HG02759 (cell line): ENCODE measurements around the gene ELAC1.
"Not testable (repeated sequence)": the region's sequence is repeated elsewhere in the genome, so short reads cannot be mapped to it uniquely, and the experiment has no call there.

Experiments
- ATAC-seq: cut with Tn5 transposase; IDR thresholded peaks from one replicate; pipeline ENCODE4 v1.9.1; 2021; ENCODE audit warnings: mild to moderate bottlenecking, moderate library complexity; ENCODE audit not compliant: unreplicated experiment

ELAC1 gene

DNA sequence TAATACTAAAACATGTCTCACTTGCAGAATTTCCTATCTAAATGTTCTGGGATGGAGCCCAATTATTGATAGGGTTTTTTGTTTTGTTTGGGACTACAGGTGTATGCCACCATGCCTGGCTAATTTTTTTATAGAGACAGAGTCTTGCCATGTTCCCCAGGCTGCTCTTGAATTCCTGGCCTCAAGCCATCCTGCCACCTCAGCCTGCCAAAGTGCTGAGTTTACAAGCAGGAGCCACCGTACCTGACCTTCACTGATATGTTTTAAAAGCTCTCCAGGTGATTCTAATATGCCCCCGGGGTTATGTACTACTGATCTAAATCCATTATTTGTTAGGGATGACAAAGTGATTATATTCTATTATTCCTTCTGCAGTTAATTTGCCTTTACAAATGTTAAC, 2.2 kb downstream of the ELAC1 start:
- no peak for ATAC-seq

DNA sequence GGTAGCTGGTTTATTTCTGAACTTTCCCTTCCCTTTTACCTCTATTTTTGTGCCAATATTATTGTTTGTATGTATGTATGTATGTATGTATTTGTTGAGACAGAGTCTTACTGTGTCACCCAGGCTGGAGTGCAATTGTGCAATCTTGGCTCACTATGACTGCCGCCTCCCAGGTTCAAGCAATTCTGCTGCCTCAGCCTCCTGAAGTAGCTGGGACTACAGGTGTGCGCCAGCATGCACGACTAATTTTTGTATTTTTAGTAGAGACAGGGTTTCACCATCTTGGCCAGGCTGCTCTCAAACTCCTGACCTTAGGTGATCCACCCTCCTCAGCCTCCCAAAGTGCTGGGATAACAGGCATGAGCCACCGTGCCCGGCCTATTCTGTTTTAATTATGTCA, 4.6 kb downstream of the ELAC1 start:
- ATAC-seq, result not testable (repeated sequence)

DNA sequence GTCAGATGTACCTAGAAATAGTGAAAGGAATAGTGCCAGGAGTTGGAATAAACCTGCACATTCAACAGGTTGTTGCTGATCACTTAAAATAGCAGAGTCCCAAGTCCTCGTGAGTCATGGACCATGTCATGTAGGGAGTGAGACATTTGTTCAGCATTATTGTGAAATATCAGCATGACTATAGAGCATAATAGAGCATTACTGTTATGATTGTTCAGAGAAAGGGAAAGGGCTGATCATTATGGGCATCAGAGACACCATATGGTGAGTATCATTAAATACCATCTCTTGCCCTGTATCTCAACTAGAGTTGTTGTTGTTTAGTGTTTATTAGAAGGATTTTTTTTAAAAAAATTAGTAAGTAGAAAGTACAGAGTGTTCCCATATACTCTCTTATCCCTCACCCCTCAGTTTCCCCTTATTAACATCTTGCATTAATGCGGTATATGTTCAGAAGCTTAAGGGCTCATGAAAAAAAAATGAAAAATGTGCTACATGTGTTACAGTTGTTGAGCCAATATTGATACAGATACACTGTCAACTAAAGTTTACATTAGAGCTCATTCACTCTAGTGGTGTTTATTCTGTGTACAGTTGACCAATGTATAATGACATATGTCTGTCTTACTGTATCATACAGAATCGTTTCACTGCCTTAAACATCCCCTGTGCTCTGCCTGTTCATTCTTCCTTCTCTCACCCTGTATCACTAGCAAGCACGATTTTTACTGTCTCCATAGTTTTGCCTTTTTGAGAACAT, 5.7 kb downstream of the ELAC1 start:
- no peak for ATAC-seq

DNA sequence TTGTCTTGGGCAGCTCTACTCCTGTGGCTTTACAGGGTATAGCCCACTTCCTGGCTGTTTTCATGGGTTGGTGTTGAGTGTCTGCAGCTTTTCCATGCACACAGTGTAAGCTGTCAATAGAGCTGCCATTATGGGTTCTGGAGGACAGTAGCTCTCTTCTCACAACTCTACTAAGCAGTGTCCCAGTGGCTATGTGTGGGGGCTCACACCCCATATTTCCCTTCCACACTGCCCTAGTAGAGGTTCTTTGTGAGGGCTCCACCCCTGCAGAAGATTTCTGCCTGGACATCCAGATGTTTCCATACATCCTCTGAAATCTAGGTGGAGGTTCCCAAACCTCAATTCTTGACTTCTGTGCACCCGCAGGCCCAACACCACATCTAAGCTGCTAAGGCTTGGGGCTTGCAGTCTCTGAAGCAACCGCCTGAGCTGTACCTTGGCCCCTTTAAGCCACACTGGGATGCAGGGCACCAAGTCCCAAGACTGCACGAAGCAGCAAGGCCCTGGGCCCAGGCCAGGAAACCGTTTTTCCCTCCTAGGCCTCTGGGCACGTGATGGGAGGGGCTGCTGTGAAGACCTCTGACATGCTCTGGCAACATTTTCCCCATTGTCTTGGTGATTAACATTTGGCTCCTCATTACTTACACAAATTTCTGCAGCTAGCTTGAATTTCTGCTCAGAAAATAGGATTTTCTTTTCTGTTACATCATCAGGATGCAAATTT, 9.4 kb downstream of the ELAC1 start:
- ATAC-seq, result no peak

DNA sequence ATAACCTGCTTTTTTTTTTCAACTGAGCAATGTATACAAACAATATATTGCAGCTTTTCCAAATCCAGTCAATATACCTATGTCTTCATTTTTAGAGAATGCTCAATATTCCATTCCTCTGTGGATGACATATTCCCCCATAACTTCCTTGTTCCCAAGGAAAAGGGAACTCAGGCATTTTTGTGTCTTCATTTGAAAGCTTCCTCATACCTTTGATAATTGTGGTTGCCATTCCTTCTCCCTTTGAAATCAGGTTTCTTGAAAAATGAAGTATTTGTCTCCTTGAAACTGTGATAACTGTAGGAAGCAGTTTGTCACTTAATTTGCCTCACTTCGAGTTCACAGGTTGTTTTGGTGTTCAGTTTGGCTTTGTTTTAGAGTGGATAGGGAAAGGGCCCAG, 13.5 kb downstream of the ELAC1 start:
- no peak for ATAC-seq

DNA sequence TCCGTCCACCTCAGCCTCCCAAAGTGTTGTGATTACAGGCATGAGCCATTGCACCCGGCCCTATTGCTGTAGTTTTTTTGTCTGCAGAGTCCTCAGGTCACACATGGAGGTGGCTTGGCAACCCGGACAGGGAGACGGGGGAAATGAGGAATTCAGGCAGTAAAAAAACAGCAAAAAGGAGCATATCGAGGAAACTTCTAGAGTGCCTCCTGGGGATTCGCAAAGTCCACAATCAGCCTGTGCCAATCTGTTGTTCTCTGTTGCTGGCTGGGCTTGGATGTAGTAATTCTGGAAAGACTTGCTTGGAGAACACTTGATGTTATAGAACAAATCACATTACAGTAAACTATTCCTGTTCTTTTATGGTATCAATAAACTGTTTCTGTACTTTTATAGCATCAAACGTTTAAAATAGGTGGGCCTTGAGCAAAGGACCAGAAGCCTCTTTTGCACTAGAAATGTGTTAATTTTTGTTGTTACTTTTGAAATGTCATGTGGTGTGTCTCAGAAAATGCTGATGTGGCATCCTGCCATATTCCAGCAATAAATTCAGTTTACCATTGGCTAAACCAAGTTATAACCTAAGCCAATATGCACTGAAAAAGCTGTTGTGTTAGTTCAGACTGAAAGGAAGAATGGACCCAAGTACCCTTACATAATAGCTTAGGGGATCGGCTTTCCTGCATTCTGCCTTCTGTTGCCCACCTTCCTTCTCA, 14.4 kb downstream of the ELAC1 start:
- no peak for ATAC-seq

DNA sequence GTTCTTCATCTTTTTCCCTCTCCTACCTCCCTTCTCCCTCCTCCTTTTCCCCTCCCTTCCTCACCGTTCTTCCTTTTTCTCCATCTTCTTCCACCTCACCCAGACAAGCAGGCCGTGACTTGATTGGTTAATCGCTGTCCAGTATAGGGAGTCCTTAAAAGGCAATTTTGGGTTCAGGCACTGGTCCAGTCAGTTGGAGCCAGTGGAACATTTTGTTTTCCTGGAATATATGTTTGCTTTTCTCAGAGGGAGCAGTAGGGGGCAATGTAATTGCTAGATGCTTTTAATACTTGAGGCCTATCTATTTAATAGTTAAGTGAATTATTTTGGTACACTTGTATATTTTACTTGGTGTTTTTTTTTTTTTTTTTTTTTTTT, 15.0 kb downstream of the ELAC1 start:
- no peak for ATAC-seq

DNA sequence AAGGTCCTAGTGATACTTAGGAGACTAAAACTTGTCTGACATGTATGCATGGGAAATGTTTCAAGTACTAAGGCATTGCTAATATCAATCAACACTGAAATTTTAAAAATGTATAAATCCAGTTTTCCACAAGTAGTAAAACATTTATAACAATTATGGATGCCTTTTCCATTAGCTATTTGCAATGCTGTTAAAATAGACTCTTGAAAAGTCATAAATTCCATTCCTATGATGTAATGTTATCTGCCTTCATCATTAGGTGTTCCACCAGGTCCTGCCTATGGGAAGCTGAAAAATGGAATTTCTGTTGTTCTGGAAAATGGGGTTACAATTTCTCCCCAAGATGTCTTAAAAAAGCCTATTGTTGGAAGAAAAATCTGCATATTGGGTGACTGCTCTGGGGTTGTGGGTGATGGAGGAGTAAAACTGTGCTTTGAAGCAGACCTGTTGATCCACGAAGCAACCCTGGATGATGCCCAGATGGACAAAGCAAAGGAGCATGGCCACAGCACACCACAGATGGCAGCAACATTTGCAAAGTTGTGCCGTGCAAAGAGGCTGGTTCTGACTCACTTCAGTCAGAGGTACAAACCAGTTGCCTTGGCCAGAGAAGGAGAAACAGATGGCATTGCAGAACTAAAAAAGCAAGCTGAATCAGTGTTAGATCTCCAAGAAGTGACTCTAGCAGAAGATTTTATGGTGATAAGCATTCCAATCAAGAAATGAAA, 18.7 kb downstream of the ELAC1 start:
- ATAC-seq, result no peak

DNA sequence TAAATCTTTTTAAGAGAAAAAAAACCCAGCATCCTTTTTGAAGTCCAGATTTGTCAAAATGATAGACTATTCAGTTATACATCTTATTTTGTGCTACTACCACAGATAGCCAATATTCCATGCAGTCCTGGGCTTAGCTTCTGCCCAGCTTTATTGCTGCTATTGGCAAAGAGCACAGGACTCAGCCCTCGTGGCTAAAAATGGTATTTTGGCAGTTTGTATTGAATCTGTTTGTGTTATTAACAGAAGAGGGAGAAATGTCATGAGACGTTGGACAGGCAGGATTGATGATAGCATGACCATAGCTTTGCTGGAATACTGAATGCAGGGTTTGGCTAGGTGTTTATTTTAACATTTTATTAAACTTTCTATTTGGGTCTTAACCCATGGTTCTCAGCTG, 19.4 kb downstream of the ELAC1 start:
- no peak for ATAC-seq

DNA sequence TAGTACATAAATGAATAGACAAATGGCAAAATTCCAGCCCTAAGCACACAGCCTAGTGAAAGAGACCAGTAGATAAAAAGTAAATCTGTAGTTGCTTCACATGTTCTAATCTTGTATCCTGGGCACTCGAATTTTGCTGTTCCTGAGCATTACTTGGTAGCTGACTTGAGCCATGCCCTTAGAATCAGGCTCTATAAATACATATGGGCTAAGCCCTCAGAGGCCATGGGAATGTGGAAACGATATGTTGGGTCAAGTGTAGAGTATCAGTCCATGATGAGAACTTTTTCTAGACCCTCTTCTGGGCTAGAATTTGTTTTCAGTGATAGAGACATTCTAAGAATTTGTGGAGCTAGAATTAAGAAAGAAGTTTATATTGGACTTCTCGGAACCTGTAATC, 21.9 kb downstream of the ELAC1 start:
- ATAC-seq, result no peak

DNA sequence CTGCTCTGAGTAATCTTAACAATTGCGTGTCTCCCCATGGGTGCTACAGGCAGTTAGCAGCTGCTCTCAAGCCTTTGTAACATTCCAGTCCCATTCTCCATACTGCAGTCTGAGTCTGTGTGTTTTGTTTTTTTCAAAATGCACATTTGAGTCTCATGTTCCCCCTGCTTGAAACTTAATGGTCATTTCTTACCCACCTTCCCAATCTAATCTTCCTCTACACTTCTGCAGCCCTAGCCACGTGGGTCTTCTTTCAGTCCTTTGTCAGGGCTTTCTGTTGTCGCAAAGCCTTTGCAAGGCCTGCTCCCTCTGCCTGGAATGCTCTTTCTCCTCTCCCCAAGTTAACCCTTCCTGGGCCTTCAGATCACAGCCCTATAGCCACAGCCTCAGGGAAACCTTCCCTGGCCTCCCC, 24.5 kb downstream of the ELAC1 start:
- ATAC-seq, result no peak

DNA sequence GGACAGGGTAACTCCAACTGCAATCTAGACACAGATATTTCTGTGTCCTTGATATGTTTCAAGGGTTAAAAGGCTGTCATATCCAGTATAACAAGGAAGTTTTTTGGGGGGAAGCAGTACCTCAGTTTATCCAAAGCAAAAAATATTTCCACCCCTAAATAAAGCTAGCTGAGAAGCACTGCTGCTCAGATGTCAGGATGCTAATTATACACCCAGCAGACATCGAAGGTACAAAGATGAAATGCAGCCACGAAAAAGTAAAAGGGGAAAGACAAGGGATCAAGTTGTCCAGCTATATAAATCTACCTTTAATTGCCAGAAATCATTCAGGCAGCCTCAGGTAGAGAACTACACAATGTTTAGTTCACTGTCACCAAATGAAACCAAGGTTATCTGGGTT, 26.2 kb downstream of the ELAC1 start:
- ATAC-seq, result no peak

DNA sequence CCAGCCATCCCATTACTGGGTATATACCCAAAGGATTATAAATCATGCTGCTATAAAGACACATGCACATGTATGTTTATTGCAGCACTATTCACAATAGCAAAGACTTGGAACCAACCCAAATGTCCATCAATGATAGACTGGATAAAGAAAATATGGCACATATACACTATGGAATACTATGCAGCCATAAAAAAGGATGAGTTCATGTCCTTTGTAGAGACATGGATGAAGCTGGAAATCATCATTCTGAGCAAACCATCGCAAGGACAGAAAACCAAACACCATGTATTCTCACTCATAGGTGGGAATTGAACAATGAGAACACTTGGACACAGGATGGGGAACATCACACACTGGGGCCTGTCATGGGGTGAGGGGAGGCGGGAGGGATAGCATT, 35.3 kb downstream of the ELAC1 start:
- ATAC-seq, result not testable (repeated sequence)

DNA sequence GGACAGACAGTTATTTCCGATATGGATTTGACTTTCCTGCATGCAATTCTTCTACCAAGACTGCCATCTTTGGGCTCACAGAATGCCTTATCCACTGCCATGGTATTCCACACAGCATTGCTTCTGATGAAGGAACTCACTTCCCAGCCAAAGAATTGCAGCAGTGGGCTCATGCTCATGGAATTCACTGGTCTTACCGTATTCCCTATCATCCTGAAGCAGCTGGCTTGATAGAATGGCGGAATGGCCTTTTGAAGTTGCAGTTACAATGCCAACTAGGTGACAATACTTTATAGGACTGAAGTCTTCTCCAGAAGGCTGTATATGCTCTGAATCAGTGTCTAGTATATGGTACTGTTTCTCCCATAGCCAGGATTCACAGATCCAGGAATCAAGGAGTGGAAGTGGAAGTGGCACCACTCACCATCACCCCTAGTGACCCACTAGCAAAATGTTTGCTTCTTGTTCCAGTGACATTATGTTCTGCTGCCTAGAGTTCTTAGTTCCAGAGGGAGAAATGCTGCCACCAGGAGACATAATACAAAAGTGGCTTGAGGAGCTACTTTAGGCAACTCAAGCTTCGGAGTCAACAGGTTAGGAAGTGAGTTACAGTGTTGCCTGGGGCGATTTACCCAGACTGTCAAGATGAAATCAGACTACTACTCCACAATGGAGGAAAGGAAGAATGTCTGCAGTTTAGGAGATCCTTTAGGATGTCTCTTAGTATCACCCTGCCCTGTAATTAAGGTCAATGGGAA, 38.4 kb downstream of the ELAC1 start:
- no peak for ATAC-seq

DNA sequence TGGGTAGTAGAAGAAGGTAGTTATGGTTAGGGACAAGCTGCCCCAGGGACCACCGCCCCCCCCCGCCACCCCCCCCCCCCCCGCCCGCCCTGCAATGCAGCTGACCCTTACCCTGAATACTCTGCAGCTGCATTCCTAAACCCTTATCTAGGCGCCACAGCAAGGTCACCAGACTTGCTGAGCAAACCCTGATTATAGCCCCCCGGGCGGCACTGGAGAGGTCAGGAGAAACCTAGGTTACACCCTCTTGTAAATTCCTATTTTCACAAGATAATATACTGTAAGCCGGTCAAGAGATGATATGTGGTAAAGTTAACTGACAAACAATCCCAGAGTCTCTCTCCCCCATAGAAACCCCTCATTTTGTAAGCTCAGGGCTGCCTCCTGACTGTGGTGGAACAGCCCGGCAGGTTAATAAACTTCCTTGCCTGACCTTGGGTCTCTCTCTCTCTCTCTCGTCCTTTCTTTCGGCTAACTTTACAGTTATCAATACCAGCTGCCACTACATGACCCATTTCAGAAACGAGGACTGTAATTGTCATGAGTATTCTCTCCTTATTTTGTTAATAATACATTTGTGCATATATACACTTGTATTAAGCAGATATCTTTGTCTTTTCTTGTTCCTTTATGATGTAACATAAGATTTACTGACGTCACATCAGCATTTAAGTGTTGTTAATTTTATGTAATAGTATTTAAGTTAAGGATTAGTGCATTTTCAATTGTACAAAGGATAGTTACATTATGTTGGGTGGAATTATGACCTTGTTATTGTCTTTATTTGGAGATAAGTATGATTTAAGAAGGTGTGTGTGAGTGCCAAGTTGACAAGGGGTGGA, 39.3 kb downstream of the ELAC1 start:
- ATAC-seq, result no peak

DNA sequence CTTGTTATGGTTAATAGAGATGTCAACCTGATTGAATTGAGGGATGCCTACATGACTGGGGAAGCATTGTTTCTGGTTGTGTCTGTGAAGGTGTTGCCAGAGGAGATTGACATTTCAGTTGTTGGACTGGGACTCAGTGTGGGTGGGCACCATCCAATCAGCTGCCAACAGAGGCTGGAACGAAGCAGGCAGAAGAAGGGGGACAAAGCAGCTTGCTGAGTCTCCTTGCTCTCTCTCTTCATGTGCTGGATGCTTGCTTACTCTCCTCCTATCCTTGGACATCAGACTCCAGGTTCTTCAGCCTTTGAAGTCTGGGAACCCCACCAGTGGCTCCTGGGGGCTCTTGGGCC, 39.9 kb downstream of the ELAC1 start:
- ATAC-seq, result no peak

DNA sequence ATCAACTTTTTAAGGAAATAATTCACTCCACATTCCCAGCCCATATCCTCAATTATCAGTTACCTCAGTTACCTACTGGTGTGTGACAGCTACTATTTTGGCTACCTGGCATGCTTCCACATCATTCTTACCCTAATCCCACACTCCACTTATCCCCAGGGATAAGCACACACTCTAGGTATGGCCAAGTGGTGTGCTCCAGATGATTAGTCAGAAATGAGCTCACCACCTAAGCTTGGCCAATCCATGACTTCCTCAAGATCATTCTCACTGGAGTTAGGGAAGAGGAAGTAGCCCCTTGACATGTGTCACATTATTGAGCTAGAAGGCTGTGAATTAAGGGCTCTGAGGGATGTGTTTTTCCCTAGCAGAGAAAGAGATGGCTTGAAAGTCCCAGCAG, 41.2 kb downstream of the ELAC1 start:
- ATAC-seq, result no peak

DNA sequence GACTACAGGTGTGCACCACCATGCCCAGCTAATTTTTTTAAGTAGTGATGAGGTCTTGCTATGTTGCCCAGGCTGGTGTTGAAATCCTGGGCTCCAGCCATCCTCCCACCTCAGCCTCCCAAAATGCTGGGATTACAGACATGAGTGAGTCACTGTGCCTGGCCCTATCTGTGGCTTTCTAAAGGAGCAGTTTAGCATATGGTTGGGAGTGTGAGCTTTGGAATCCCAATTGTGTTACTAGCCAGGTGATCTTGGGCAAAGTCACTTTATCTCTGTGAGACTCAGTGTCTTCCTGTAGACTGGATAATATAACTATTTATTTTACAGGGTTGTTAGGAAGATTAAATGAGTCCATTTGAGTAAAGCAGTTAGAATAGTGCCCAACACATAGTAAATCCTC, 42.4 kb downstream of the ELAC1 start:
- no peak for ATAC-seq

DNA sequence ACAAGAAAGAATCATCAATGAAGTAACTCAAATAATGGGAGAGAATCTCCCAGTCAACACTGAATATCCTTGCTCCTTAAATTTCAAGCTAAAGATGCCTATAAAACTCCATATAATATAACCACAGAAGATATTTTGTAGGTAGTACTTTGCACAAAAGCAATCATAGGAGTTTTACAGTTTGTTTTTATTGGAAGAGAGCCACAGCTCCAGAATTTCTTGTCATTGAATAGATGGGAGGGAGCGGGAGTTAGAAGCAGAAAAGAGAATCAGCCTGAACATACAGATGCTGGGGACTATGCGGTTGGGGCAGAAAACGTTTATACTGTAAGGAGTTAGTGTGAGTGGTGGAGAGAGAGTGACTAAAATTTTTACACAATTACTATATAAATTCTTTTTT, 43.9 kb downstream of the ELAC1 start:
- ATAC-seq, result no peak

DNA sequence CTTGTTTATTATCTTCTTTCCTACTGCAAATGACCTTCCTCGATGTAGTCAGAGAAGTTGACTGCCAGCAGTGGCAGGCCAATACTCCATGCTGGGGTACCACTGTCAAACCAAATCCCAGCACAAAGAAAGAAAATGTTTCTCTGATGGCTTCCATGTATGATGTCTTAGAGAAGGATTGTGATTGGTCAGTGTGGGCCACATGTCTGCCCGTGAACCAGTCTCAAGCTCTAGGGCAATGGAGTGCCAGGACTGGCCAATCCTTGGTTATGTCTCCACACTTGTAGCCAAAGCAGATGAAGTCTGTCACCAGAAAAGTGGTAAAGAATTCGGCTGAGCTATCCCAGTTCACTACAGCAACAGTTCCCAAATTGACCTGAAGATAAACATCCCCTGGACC, 44.6 kb downstream of the ELAC1 start:
- ATAC-seq, result no peak
